Hematopoietic multipotent progenitor cell treated with erythropoietin and hydrocortisone succinate and interleukin-3 and kit ligand, for 4 days (in vitro differentiated cells): Measurements from ENCODE around the gene KCNQ1.

ENCODE experiments used
- DNase-seq: peaks from one replicate; pipeline ENCODE4 v3.0.0-alpha.2; 2015

The KCNQ1 gene, protein sequence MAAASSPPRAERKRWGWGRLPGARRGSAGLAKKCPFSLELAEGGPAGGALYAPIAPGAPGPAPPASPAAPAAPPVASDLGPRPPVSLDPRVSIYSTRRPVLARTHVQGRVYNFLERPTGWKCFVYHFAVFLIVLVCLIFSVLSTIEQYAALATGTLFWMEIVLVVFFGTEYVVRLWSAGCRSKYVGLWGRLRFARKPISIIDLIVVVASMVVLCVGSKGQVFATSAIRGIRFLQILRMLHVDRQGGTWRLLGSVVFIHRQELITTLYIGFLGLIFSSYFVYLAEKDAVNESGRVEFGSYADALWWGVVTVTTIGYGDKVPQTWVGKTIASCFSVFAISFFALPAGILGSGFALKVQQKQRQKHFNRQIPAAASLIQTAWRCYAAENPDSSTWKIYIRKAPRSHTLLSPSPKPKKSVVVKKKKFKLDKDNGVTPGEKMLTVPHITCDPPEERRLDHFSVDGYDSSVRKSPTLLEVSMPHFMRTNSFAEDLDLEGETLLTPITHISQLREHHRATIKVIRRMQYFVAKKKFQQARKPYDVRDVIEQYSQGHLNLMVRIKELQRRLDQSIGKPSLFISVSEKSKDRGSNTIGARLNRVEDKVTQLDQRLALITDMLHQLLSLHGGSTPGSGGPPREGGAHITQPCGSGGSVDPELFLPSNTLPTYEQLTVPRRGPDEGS

DNA sequence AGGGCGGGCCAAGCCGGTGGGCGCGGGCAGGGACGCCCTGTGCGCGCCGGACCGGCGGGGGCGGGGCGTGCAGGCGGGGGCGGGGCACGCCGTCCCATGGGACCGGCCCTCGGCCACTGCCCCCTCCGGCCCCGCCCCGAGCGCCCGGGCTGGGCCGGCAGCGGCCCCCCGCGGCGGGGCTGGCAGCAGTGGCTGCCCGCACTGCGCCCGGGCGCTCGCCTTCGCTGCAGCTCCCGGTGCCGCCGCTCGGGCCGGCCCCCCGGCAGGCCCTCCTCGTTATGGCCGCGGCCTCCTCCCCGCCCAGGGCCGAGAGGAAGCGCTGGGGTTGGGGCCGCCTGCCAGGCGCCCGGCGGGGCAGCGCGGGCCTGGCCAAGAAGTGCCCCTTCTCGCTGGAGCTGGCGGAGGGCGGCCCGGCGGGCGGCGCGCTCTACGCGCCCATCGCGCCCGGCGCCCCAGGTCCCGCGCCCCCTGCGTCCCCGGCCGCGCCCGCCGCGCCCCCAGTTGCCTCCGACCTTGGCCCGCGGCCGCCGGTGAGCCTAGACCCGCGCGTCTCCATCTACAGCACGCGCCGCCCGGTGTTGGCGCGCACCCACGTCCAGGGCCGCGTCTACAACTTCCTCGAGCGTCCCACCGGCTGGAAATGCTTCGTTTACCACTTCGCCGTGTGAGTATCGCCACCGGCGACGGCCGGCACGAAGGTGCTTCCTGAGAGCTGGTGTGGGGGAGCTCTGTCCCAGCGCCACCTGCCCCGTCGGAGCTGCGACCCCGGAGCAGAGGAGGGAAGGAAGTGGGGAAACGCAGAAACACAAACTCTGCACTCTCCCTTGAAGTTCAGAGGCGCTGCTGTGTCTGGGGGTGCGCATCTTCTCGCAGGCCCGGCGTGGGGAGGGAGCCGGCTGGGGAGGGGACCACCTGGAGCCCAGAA is at the start of gene KCNQ1:
KCNQ1 (plus strand) TSS at position 188 of the 925 bp plus-strand sequence; CDS start at position 279, 91 bp downstream.
- DNase-seq: peak; percentile 72

DNA sequence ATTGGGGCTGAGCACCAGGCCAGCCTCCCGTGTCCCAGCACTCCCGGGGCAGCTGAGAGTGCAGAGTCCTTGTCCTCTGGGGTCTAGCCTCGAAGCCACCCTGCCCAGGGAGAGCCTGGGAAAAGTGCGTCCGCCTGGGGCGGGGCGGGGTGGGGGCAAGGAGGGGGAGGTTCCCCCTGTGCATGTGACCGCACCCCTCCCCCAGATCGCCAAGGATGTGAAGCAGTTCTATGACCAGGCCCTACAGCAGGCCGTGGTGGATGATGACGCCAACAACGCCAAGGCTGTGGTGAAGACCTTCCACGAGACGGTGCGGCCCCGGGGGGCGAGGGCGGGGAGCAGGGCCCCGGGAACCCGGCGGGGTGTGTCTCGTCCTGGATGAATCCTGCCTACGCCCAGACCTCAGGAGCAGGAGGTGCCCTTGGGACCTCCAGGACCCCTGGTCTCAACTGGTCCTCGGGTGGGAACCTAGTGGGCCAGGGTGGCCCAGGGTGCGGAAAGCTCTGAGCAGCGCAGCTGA is 49.5 kb upstream of the KCNQ1 start:
- no peak for DNase-seq

DNA sequence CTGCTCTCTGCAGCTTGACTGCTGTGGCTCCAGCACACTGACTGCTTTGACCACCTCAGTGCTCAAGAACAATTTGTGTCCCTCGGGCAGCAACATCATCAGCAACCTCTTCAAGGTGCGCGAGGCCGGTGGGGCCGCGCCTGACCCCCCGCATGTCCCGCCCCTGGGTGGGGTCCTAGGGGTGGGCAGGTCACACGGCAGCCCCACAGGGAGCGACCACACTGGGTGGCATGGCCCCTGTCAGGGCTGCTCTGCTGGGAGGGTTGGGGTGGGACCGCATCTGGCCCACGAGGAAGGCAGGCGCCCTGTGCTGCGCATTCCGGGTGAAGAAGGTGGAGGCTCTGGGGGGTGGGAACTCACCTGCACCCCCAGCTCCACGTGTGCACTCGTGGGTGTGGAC is 49.0 kb upstream of the KCNQ1 start:
- DNase-seq: no peak

DNA sequence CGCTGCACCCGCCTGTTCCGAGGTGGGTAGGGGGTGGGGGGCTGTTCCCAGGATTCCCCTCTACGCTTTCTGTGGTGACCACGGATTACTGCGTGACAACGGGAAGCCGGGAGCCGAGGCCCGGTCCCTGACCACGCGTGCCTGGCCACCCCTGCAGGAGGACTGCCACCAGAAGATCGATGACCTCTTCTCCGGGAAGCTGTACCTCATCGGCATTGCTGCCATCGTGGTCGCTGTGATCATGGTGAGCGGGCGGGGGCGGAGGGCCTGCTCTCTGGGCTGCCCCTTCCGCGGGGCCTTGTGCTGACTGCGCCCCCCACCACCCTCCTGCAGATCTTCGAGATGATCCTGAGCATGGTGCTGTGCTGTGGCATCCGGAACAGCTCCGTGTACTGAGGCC is 48.3 kb upstream of the KCNQ1 start:
- no peak for DNase-seq

DNA sequence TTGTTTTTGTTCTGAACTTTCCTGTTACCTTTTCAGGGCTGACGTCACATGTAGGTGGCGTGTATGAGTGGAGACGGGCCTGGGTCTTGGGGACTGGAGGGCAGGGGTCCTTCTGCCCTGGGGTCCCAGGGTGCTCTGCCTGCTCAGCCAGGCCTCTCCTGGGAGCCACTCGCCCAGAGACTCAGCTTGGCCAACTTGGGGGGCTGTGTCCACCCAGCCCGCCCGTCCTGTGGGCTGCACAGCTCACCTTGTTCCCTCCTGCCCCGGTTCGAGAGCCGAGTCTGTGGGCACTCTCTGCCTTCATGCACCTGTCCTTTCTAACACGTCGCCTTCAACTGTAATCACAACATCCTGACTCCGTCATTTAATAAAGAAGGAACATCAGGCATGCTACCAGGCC is 47.8 kb upstream of the KCNQ1 start:
- DNase-seq: no peak

DNA sequence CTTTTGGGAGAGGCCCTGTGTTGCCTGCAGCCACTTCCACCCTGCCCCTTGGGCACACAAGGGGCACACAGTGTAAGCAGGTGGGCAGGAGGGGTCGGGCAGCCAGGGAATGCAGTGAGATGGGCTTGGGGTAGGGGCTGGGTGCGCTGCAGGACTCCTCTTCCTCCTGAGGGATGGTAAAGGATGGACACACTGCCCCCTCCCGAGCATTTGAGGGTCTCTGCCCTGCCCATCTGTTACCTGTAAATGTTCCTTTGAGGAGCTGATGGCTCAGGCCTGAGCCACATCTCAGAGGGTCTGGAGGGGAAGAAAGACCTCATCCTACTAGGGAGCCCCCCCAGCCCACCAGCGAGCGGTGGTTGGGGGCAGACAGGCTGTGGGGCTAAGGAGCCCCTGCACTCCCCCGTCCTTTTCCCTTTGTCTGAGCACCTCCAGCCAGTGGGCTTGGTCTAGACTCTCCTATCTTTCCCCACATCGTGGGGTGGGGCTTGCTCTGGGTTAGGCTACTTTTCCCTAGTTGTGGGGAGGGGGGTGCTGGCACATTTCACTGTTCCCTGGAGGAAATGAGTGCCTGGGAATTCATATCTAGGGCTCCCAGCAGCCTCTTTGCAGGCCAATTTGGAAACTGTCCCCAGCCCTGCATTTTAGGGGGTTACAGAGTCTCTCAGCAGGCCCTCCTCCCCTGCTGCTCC is 46.0 kb upstream of the KCNQ1 start:
- DNase-seq: no peak

DNA sequence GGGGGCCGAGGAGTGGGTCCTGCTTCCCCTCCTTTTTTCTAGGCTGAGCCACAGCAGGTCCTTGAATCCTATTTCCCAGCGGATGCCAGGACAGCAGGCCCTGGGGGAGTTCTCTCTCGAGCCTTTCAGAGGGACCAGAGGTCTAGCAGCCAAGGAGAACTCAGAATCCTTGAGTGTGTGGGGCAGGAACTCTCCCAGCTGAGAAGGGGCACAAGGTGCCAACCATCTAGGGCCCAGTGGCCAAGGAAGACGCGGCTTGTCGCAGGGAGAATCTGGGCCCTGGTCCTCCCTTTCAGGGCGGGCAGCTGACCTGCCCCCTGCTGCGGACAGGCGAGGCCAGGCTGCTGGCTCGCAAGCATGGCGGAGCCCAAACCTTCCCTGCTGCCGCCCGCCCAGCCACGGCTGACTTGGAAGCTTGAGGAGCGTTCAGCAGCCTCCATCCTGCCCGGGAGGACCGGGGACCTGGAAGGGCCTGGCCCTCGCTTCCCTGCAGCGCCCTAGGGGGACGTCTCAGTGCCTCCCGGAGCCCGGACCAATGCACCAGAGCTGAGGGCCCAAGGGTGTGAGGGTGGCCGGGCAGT is 45.2 kb upstream of the KCNQ1 start:
- peak; percentile 37 for DNase-seq

DNA sequence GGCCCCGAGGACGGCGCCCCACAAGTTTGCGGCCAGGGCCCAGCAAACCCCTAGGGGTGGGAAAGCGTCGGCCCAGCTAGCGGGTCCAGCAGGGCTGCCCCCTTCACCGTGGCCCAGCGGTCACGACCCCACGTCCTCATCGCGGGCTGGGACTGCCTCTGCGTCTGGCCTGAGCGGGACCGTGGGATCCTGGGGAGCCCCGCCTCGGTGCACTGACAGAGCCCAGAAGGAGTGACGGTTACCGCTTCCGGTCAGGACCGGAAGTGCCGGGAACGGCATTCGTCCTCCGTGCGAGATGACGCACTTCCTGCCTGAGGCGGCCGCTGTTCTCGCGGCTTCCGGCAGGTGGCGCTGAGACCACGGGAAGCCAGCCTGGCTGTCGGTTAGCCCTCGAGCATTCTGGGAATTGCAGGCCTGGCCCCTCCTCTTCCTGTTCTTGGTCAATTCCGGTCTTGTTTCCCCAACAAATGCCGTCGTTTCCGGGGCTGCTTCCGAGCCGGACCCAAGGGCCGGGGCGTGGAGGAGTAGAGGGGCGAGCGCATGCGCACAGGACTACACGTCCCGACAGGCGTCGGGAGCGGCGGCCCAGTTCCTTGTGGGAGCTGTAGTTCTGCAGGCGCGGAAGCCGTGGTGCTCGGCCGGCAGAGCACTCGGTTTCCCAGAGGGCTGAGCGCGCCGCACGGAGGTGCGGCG is 44.6 kb upstream of the KCNQ1 start, which contains the start of gene TSSC4:
TSSC4 (plus strand) TSS at position 682 of the 693 bp plus-strand sequence. CDS start 1,884 bp downstream, outside the sequence.
- peak; percentile 100 for DNase-seq

DNA sequence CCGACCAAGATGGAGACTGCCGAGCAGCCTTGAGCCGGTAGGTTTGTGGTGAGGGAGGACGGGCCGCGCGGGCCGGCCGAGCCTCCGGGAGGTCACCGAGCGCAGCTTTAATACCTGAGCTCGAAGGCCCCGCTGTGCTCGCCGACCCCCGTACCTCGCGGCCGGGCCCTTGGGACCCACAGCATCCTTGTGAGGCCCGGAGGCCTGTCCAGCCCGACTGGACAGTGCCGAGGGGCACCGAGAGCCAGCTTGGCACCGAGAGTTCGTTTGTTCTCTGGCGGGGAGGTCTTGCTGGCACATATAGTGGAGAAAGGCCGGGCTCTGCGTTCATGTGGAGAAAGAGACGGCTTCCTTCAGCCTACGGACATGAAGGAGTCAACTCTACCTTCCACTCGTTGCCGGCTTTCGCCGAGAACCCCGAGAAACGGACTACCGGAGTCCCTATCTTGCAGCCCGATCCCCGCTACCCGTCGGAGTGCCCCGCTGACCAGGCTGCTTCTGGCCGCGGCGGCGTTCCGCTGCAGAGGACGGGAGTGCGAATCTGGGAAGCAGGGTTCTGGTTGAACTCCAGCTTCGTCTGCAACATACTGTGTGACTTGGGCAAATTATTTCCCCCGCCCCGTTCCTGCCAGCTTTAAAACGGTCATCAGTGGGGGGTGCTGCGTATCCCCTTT is 43.9 kb upstream of the KCNQ1 start:
- DNase-seq: no peak

DNA sequence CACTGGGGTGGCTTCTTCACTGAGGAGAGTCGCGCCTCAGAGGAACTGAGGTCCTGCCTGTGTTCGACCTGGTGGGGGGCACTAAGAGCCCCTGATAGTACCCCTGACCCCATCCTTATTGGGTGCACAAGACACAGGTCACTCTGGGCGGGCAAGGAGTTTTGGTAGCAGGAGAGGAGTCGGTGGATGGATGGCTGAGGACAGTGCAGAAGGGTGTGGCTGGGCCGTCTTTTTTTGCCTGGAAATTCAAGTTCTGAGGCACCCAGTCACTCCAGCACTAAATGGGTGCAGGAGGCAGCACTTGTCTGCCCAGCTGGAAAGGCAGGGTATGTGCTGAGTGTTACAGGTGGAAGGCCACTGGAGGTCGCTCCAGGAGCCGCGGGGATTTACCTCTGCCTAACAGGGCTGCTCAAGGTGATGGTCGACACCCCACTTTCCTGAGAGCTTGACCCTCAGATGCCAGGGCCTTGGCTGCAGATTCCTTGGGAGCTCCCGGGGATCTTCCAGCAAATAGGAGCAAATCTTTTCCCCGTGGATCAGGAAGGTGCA is 43.3 kb upstream of the KCNQ1 start:
- no peak for DNase-seq

DNA sequence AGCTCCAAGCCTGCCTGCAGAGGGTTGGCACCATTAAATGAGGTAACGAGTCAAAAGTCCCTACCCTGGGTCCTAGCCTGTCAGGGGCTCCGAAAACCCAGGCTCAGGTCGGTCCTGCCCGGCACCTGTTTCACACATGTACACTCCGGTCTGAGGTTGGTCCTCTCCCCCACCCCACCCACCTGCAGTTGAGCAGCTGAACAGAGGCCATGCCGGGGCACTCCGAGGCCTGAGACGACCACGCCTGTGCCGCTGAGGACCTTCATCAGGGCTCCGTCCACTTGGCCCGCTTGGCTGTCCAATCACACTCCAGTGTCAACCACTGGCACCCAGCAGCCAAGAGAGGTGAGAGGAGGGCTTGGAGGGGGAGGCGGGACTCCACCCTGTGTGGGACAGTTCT is 42.7 kb upstream of the KCNQ1 start:
- DNase-seq: no peak

DNA sequence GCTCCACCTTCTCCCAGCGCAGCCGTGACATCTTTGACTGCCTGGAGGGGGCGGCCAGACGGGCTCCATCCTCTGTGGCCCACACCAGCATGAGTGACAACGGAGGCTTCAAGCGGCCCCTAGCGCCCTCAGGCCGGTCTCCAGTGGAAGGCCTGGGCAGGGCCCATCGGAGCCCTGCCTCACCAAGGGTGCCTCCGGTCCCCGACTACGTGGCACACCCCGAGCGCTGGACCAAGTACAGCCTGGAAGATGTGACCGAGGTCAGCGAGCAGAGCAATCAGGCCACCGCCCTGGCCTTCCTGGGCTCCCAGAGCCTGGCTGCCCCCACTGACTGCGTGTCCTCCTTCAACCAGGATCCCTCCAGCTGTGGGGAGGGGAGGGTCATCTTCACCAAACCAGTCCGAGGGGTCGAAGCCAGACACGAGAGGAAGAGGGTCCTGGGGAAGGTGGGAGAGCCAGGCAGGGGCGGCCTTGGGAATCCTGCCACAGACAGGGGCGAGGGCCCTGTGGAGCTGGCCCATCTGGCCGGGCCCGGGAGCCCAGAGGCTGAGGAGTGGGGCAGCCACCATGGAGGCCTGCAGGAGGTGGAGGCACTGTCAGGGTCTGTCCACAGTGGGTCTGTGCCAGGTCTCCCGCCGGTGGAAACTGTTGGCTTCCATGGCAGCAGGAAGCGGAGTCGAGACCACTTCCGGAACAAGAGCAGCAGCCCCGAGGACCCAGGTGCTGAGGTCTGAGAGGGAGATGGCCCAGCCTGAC is 41.7 kb upstream of the KCNQ1 start:
- no peak for DNase-seq

DNA sequence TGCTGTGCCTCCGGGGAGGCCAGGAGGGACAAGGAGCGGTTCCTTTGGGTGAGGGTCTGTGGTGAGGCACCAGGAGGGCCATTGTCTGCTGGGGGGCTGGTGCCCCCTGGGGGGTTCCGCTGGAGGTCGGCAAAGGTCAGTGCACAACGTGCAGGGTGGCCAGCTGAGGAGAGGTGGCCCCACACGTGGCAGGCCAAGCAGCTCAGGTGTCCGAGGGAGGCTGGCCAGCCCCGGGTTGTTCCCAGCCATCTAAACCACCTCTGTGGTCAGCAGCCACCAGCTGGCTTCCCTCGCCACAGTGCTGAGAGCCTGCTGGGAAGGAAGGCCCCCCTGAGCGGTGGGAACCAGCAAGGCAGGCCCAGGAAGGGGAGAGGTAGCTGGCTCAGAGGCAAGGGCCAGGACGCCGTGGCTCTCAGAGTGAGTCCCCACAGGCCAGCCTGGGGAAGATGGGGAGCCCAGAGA is 40.0 kb upstream of the KCNQ1 start:
- DNase-seq: no peak

DNA sequence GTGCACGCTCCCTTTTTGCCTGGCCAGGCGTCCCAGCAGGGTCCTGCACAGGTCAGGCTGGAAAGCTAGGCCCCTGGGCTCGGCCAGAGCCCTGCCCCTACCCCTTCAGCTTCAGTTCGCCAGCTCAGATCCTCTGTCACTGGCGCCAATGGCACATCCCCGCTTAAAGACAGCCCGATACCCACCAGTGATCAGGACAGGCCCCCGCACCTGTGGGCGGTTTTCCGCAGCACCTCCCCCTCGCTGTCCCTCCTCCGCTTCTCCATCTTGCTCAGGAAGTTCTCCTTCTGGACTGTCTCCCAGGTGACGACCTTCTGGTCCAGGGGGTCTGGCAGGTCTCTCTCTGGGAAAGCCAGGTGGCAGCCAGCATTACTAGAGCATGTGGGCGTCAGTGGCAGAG is 38.4 kb upstream of the KCNQ1 start:
- no peak for DNase-seq

DNA sequence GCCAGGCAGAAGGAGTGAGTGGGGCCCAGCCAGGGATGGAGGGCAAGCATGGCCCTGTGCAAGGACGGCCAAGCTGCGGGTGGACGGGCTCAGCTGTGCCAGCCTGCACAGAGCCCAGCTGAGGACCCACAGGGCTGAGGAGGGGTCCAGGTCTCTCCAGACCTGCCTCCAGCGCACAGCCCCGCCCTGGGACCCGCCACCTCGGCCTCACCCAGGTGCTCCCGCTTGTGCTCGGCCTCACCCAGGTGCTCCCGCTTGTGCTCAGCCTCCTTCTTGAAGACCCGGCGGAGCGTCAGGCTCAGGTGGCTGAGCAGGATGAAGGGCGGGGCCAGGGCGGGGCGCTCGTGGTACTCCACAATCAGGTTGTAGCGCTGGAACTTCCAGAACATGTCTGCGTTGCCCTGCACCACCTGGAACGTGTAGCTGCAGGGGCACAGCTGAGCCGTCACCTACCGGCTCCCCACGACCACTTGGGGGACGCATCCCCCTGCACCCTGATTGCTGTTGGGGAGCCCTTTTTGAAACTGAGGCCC is 37.9 kb upstream of the KCNQ1 start:
- DNase-seq: no peak

DNA sequence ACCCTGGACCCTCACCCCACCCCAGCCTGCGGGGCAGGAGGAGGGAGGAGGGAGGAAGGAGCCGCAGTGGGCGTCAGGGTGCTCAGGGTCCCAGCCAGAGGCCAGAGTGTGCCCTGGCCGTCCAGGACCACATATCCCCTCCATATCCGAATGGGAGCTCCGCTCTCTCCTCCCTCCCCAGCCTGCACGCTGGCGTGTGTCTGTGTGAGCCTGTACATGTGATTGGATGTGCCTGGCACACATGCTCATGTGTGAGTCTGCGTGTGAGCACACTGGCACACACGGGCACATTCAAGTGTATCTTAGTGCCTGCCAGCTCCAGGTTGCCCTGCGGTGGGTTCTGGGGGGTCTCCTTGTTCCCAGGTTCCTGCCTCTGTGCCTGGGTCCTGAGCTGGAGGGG is 36.1 kb upstream of the KCNQ1 start:
- no peak for DNase-seq

DNA sequence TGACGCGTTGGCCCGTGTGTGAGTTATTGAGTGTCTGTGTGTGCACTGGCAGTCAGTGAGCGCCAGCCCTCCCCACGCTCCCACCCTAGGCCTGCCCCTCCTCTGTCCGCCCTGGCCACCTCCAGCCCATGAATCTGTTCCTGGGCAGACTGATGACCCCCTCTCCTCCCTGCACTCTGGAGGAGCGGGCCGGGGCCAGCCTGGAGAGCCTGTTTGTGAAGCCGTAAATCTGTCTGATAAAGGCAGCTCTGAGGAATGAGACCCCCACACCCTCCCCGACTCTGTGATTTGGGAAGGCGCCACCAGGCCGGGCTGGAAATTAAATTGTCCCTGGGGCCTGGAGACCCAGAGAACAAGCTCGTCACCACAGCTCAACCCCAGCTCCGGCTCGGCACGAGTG is 35.7 kb upstream of the KCNQ1 start:
- no peak for DNase-seq

DNA sequence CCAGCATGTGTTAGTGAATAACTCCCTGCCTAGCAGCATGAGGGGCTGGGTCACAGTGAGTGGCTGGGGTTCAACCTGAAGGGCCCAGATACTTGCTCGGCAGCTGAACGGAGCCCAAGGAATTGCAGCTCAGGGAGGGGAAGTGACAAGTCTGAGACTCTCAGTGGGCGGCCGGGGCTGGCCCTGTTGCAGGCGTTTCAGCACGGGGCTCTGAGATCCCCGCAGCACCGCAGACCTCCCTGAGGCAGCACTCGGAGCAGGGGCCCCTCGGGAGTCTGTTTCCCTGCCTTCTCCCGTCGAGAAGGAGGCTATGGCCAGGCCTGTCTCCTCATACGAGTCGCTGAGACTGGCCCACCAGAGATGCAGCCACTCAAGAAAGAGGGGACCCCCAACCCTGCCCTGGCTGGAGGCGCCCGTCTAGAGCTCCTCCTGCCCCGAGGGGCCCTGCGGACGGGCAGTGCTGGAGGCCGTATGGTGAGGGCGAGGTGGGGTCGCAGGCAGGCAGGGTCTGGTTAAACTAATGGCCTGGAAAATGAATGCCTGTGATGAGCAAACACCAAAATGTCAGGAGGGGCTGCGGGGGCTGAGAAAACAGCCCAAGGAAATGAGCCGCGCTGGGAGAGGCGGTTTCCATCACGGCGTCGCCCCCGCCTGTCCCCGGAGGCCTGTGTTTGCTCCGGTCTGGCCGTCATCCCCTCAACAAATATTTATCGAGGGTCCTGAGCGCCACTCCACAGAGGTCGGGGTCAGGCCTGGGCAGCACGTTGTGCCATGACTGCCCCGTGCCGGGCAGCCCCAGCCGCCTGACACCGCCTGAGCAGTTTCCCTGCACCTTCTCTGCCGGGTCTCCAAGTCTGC is 35.0 kb upstream of the KCNQ1 start:
- DNase-seq: no peak
